ENCODE results near the gene CT55.
"Not testable (repeated sequence)": the region's sequence is repeated elsewhere in the genome, so short reads cannot be mapped to it uniquely, and the experiment has no call there.

The CT55 gene, protein sequence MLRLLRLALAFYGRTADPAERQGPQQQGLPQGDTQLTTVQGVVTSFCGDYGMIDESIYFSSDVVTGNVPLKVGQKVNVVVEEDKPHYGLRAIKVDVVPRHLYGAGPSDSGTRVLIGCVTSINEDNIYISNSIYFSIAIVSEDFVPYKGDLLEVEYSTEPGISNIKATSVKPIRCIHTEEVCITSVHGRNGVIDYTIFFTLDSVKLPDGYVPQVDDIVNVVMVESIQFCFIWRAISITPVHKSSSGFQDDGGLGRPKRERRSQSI

DNA sequence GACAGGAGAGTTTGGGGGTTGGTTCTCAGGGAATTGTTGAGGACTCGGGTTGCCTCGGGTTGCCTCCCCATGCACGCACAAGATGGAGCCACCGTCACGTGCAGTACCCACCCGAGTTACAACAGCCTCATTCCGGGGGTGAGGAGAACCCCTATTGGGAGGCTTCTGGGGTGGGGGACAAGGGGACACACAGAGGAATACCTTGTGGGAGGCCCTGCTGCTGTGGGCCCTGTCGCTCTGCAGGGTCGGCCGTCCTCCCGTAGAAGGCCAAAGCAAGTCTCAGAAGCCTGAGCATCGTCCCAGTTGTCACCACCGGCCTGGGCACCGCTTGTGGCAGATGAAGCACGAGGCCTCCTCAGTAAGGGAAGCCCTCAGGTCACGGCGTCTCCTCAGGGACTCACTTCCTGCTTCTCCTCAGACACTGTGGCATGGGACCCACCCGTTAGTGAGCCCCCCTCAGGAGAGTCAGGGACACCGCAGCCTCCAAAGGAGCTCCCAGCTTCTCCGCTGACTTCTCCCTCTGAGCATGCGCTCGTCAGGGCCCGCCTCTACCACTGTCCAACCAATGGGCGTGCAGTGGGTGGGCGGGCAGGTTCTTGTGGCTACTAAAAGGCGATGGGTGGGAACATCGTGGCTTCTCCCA lies at the start of gene CT55:
TSS of gene CT55 (minus strand) at position 522 of the 643 bp plus-strand sequence. CDS start at position 295, 227 bp downstream.
- FAIRE-seq = no peak

DNA sequence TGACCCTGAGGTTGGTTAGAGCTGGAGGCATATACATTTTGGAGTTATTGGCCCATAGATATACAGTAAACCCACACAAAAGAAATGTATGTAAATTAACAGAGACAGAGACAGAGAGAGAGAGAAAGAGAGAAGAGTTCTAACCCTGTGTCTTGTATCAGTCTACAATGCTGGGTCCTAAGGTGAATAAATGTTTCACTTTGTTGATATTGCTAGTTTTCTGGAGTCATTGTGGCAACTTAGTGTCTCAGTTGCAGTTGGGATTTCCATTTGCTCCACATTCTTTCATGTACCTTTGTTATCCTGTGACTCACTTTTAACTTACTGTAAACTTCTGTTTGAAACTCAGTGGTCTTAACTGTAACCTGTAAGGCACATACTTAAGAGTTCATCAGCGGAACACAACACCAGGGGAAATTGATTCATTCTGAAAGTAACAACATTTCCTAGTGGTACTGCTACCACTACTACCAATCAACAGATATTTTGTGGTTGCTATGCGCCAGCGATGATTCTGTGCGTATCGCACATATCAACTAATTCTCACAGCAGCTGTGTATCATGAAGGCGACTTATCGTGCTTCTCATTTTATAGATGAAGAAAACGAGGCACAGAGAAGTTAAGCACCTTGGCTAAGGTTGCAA lies 42.1 kb upstream of the CT55 start:
- FAIRE-seq = no peak

DNA sequence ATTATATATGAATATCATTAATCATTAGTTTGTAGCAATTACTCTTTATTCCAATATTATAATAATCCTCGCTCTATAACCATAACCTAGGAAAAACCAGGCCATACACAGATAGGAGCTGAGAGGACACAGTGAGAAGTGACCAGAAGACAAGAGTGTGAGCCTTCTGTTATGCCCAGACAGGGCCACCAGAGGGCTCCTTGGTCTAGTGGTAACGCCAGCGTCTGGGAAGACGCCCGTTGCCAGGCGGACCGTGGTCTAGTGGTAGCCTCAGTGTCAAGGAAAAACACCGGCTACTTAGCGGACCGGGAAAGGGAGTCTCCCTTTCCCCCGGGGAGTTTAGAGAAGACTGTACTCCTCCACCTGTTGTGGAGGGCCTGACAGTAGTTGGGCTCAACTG lies 35.2 kb upstream of the CT55 start:
- not testable (repeated sequence) for FAIRE-seq

DNA sequence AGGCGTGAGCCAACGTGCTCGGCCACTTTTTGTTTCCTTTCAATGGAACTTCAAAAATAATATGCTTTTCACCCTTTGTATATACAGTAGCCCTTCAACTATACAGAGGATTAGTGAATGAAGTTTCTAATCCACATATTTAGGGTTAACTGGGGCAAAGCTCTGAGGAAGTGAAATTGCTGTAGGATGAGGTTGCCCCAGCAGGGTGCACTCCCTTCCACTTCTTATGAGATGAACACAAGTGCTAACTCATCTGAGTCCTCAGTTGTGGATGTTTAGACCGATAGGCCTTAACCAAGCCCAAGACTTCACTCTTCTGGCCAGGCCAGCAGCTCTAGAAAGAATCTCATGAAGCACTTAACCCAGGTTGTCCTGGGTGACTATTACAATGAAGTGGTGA lies 29.1 kb upstream of the CT55 start:
- no peak for FAIRE-seq

DNA sequence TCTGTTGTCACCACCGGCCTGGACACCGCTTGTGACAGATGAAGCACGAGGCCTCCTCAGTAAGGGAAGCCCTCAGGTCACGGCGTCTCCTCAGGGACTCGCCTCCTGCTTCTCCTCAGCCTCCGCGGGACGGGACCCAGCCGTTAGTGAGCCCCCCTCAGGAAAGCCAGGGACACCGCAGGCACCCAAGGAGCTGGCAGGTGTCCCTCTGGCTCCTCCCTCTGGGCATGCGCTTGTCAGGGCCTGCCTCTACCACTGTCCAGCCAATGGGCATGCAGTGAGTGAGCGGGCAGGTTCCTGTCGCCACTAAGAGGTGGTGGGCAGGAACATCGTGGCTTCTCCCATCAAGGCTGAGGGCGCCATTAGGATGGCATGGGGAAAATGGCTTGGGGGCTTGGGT lies 23.5 kb upstream of the CT55 start:
- FAIRE-seq = no peak

DNA sequence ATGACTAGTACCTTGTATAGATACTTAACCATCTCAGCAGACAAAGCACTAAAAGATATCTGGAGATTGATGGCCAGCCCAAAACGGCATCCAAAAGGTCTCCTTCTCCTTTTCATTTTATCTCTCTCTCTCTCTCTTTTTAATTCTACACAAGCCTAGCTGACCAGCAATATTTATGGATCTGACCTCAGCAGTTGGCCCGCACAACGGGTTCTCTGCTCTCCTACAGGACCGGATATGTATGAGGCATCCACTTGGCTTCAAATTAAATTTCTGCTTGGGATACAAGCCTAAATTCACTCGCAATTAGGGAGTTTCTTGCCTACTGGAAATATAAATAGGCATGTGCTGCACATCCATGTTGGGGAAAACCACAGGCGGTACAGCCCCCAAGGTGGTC lies 22.5 kb upstream of the CT55 start:
- no peak for FAIRE-seq

DNA sequence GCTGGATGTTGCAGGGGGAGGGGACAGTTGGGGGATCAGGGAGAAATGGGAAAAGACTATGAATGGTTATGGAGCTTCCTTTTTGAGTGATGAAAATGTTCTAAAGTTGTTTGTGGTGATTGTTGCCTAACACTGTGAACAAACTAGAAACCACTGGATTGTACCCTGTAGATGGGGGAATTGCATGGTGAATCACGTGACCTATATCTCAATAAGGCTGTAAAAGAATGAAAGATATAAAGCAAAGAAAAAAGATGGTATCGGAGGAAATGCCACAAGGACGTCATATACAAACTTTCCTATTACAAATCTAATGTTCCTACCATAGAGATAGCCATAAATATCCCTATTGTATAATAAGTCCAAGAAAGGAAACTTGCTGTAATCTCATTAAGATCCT lies 20.6 kb upstream of the CT55 start:
- no peak for FAIRE-seq

DNA sequence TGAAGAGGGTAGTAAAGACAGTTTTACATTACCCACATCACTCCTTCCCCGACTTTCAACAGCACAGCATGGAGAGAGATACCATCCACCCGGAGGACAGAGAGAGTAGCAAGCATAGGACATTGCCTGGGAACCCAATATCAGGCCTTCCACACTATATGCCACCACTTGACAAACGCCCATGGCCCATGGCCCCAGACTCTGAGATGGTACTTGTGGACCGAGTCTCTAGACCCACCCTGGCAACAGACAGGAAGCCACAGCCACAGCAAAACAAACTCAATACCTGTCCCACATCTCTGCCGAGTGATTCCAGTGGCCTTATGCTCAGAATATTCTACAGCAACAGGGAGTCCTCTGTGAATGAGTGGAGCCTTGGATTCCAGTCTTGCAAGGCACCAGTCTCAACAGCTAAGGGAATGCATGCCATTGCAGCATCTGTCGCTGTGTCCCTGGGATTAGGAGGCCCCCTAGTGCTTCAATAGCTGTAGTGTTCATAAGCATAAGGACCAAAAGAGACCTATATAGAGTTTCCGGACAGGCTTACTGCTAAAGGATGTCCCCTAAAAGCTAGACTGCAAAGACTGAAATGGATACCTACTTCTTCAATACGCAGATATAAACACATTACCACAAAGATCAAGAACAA lies 14.7 kb upstream of the CT55 start:
- FAIRE-seq = peak; percentile 73

DNA sequence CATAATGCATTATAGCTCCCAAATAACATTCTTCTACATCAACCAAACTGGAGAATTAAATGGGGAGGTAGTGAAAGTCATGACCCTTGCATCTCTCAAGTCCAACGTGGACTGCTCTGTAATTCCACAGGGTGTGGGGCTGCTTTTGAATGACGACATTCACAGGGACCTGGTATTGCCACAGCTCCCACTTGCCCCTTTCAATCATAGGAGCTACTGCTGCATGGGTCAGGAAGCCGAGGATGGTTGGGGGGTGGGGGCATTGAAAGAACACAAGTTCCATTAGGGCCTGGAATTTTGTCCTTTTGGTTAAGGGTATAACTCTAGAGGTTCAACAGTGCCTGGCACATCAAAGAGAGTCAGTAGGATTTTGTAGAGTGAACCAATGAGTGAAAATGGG lies 7.4 kb upstream of the CT55 start:
- no peak for FAIRE-seq

DNA sequence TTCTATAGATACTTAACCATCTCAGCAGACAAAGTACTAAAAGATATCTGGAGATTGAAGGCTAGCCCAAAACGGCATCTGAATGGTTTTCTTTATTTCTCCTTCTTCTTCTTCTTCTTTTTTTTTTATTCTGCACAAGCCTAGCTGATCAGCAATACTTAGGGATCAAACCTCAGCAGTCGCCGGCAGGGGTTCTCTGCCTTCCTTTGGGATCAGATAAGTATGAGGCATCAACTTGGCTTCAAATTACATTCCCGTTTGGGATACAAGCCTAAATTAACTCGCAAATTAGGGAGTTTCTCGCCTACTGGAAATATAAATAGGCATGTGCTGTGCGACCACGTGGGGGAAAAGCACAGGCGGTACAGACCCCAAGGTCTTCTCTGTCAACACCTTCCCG lies 730 bp downstream of the CT55 start:
- FAIRE-seq = no peak

DNA sequence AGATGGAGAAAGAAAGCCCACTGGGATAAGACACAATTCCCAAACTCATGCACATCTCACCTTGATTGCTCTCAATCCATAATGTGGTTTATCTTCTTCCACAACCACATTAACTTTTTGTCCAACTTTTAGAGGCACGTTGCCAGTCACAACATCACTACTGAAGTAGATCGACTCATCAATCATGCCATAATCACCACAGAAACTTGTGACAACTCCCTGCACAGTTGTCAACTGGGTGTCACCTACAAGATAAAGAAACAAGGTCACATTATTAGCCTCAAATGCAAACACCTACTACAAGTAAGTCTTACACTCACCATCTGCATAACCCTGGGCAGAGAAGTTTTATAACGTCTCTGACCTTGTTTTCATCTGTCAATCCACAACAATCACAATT lies 1.7 kb downstream of the CT55 start:
- not testable (repeated sequence) for FAIRE-seq

DNA sequence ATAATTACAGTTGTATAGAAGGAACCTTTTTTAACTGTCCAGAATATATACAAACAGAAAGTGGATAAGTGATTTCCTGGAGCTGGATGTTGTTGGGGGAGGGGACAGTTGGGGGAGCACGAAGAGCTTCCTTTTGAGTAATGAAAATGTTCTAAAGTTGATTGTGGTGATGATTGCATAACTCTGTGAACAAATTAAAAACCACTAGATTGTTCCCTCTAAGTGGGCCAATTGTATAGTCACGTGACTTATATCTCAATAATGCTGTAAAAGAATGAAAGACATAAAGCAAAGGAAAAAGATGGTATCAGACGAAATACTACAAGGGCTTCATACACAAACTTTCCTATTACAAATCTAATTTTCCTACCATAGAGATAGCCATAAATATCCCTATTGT lies 2.7 kb downstream of the CT55 start:
- FAIRE-seq = no peak

DNA sequence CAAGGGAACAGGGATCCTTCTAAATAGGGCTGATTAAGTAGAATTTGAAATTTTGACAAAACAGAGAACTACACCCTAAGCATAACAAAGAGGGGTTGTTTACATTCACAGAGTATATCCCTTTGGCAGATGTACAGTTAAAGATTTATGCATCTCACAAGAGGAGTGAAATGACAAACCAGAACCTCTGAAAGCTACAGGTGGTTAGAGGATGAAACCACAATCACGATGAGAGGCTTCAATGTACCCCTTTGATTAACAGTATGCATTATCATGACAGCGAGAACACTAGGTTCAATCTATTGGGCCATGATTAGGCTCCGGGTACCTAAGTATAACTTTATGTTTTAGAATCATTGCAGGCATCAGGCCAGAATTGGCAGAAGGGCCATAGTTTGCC lies 16.5 kb downstream of the CT55 start:
- FAIRE-seq = not testable (repeated sequence)

DNA sequence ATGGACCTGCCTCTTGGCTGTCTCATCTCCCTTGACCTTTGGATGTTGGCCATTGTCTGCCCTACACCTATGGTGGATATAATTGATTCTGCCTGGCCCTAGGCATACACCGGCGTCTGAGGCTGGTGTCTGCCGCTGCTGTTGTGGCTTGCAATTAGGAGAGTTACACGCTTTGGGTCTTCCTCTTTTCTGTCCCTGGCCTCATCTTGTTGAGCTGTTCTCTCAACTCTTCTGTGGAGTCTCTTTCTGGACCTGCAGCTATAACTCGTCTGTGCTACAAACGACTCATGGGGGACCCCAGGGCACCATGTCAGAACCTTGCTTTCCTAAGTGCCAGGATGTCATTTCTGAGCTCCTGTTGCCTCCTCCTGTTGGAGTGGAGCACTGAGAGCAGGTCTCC lies 45.1 kb downstream of the CT55 start:
- not testable (repeated sequence) for FAIRE-seq

DNA sequence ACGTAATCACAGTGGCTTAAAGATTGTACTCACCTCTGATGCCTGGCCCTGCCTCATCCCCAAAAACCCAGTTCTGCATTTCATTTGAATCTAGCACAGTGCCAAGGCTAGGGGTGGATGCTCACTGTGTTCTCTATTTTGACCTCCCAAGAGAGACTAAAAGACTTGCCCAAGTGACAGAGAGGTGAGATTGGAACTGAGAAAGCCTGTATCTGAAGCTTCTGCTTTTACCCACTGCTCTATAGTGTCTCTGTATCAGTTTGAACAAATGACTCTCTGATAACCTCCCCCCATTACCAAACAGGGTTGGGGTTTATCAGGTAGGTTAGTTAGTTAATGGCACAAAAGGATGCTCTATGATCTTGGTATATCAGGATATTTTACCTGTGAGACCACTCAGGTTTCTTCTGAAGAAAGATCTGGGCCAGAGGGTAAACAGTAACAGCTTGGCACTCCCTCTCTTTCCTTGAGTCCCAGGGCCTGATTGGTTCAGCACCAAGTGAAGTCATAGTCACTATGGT lies 51.1 kb downstream of the CT55 start, which contains the start of gene ETDB:
TSS of gene ETDB (minus strand) at position 471 of the 521 bp plus-strand sequence. CDS start 1,265 bp downstream, outside the sequence.
- FAIRE-seq = not testable (repeated sequence)

DNA sequence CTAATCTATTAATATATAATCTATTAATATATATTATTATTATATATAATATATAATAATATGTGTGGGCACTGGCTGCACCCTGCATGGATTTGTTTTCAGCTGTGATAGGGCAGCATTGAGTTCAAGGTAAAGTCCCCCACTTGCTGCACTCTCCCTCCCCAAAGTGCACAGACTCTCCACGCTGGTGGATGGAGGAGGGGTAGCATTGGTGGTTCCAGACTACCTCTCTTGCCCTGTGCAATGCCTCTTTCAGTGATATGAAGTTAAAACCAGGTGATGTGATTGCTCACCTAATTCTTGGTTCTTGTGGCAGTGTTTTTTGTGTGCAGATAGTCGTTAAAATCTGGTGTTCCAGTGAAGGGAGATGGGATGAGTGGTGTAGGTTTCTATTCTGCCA lies 55.1 kb downstream of the CT55 start:
- FAIRE-seq = not testable (repeated sequence)

DNA sequence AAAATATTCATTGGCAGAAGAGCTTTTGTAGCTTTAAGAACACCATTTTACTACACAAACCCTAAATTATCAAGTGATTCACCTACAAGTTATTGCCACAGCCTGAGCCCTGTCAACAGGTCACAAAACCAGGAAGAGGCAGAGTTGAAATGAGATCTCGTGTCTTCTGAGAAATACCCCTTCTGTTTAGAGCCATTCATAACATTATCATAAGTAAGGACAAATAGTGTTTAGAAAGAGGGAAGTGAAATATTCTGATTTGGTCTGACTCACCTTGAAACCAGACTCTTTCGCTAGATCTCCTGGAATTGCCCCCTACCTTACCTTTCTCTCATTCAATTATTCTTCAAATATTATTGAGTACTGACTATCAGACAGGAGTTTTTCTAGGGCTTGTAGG lies 56.8 kb downstream of the CT55 start:
- FAIRE-seq = no peak

DNA sequence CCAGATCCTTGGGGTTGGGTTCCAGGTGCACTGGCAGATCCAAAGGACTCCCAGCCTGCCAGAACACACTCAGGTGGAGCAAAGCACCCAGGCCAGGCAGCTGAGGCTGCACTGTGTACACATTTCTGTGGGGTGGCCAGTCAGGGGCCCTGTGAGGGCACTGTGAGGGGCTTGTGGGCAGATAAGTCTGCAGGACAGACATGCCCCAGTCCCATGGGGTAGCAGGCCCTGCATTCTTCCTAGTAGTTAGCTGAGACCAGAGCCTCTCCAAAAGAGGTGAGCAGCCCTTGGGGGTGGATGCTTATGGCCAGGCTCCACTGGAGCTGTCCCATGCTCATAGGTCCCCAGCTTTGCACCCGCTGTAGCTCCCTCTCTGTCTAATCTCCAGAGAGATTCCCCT lies 58.5 kb downstream of the CT55 start:
- FAIRE-seq = no peak

DNA sequence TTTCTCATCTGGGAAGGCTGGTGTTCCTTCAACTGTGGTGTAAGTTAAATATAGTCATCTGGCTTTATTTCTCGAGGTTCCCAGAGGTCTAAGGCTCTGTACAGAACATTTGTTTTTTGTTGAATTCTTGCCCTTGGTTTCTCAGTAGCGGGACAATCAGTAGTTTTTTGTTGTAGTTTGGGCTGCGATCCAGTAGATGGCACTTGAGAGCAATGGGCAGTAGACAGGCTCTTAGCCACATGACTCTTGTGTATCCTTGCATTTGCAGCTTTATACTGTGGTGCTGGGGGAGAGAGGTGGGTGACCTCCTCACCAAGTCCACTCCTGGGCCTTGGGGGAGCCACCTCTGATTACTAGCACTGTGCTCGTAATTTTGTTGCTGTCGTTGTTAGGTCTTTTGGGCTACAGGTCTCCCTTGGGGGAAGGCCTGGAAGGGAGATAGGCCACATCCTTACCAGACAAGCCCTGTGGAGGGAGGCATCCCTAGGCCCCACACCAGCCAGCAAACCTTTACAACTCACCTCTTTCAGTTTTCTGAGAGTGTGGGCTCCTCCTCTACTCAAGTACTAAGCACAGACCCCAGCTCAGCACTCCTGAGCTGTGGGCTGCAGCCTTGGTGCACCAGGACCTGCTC lies 59.0 kb downstream of the CT55 start:
- FAIRE-seq = no peak

DNA sequence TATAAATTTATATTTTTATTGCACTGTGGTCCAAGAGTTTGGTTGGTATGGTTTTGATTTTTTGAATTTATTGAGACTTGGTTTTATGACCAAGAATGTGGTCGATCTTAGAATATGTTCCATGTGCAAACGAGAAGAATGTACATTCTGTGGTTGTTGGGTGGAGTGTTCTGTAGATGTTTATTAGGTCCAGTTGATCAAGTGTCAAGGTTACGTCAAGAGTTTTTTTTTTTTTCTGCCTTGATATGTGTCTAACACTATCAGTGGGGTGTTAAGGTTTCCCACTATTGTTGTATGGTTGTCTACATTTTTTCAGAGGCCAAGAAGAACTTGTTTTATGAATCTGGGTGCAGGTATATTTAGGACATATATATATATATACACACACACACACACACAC lies 61.6 kb downstream of the CT55 start:
- FAIRE-seq = no peak

Data from islet of Langerhans (tissue), 1 donor.